Right hindlimb (tissue), 1 donor: ENCODE measurements around the gene PEX5.
"Not testable (repeated sequence)": the region's sequence is repeated elsewhere in the genome, so short reads cannot be mapped to it uniquely, and the experiment has no call there.

ENCODE experiments used
- DNase-seq: peaks from one replicate; pipeline ENCODE4 v3.0.0-alpha.2; 2018

Gene PEX5

DNA sequence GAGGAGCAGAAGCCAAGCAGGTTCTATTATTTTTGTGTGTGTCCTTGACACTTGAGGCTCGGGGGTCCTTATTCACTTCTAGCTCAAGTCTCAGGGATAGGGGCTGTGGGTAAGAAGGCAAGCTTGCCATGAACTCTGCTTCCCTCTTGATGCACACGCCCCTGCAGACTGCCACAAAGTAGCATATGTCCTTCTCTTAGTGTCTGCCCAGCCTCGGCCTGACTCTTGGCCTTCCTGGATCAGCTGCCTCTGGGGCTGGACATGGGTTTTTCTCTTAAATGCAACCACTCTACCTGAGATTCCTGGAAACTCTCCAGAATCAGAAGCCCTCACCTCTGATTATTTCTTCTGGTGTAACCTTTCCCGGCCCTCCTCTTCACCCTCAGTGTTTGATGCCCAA, 28.2 kb upstream of the PEX5 start:
- DNase-seq, result no peak

DNA sequence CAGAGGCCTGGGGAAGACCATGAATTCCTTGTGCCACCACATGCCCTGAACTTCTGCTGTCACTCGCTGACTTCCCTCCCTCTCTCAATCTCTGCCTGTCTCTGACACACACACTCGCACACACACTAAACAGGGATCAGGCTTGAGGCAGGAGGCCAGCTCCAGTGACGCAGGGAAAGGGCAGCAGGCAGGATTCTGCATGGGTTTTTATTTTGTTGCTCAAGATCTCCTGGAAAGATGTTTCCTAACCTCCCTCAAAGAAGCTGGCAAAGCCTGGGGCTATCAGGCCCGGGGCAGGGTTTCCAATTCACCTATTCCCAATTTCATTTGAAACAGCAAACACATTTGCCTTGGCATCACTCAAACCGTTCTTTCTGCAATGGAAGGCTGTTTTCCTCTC, 27.7 kb upstream of the PEX5 start:
- DNase-seq, result no peak

DNA sequence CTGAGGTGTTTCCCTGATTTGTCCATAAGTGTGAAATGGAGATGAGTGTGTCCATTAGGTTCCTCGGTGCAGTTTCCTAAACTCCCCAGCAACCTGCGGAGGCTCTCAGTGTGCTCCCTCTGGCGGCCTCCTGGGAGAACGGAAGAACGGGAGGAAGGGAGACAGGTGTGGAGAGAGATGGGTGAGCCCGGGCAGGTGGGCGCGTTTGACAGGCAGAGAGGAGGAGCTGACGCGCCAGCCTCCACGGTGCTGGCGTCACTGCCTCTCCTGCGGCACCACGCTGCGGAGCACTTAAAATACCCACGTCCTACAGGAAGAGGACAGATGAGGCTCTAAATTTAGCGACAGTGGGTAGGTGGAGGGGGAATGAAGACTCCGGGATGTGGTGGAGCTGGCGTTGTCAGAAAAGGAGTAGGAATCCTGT, 26.8 kb upstream of the PEX5 start:
- DNase-seq, result no peak

DNA sequence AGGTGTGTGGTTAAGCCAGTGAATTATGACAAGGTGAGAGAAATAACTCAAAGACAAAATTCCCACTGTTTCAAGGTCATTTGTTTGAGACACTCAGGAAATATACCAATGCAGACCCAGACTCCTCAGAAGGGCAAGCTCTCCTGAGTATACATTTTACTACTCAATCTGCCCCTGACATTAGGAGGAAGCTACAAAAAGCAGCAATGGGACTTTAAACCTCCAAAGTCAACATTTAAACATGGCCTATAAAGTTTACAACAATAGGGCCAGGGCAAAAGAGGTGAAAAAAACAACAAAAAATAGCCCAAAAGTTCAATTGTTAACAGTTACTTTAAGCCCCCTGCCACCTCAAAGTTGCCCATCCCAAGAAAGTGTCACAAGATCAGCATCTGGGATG, 19.5 kb upstream of the PEX5 start:
- DNase-seq, result no peak

DNA sequence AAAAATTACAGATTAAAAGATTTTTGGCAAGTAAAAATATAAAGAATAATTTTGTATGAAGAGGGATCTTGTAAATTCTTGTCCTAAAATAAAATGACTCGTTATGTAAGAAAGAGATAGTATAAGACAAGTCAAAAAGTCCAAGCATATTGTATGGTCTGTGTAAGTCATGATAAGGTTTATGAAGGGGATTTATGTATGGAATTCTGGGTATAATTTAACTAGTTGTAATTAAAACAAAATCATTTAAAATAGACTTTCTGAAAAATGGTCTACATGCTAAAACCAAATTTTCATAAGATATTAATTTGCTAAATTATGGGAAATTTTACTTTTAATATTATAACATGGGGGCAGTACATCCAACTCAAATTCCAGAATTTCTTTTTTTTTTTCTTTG, 17.6 kb upstream of the PEX5 start:
- no peak for DNase-seq

DNA sequence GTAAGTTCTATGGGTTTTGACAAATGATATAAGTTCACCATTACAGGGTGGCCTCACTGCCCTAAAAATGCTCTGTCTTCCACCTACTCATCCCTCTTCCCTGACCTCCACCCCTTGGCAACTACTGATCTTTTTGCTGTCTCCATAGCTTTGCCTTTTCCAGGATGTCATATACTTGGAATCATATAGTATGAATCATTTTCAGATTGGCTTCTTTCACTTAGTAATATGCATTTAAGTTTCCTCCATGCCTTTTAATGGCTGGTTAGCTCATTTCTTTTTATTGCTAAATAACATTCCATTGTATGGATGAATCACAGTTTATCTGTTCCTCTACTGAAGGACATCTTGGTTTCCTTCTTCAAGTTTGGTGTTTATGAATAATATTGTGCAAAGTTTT, 14.0 kb upstream of the PEX5 start:
- no peak for DNase-seq

DNA sequence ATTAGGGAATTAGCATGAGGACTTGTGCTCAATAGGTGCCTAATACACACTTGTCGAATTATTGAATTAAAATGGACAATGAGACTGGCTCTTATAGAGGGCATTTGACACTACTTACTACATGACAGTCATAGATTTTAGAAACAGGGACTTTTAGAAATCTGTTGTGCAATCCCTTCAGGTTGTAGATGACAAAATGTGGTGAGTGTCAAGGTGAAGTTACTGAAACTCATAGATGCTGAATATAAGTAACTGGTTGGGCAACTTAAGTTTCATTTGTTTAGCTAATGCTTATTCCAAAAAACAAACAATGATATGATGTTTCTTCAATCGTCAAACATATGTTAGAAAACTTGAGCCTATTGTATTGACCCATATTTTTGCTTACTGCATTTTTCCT, 12.9 kb upstream of the PEX5 start:
- DNase-seq, result no peak

DNA sequence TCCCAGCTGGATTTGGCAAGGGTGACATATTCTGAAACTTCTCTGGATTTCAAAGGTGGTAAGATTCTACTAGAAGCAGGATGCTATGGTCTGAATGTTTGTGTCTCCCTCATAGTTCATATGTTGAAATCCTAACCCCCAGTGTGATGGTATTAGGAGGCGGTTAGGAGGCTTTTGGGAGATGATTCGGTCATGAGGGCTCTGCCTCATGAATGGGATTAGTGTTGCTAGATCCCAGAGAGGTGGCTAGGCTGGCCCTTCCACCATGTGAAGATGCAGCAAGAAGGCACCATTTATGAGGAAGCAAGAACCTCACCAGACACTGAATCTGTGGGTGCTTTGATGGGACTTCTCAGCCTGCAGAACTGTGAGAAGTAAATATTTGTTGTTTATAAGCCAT, 11.0 kb upstream of the PEX5 start:
- no peak for DNase-seq

DNA sequence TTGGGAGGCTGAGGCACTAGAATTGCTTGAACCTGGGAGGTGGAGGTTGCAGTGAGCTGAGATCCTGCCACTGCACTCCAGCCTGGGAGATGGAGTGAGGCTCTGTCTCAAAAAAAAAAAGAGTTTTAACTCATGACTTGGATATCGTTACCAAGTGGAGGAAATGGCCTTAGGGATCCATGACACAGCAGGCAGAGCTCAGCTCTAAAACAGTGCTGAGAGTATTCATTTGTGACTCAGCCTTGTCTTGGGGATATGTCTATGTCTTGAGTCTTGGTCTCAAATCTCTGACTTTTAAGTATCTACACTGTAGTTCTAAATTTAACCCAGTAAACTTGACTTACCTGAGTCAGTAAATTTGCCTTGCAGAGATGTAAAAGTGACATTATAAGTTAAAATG, 8.8 kb upstream of the PEX5 start:
- DNase-seq, result no peak

DNA sequence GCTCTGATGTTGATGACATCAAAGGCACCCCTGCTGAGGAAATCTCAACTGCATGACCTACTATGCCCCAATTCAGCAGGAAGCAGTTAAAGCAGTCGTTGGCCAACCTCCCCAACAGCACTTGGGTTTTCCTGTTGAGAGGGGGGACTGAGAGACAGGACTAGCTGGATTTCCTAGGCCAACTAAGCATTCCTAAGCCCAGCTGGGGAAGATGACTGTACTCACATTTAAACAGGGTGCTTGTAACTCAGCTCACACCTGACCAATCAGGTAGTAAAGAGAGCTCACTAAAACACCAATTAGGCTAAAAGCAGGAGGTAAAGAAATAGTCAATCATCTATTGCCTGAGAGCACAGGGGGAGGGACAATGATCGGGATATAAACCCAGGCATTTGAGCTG, 3.4 kb upstream of the PEX5 start:
- DNase-seq, result not testable (repeated sequence)

DNA sequence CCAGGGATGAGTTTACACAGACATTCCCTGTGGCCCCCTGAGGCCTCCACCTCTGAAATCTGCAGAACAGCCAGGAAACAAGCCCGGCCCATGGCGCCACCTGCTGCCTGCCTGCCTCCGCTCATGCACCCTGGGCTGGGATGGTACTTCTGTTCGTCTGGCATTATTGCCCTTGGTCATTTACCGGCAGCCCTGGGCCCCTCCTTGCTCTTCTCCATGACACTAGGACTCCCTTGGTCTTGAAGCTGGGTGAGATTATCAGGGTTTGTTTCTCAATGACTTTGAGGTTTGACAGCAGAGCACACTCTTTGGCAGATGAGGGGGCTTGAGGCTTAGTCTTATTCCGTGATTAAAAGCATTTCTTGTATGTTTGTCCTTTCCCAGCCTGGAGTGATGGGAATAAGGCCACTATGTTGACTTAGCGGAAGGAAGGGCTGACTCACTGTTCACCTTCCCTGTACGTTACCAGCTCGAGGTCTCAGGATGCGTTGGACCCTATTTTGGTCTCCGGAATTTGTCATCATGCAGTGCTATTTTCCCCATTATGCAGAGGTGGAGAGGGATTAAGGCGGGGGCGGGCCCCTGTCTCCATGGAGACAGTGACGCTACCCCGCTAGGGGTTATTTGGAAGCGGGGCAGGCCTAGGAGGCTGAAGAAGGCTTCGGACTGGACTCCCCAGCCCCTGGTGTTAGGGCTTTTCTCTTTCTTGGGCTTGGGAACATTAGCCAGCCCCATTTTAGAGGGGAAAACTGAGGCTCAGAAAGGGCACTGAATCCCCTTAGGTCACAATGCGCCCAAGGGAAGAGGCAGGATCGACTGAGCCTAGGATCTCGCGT, 706 bp upstream of the PEX5 start:
- DNase-seq, result peak; percentile 72

DNA sequence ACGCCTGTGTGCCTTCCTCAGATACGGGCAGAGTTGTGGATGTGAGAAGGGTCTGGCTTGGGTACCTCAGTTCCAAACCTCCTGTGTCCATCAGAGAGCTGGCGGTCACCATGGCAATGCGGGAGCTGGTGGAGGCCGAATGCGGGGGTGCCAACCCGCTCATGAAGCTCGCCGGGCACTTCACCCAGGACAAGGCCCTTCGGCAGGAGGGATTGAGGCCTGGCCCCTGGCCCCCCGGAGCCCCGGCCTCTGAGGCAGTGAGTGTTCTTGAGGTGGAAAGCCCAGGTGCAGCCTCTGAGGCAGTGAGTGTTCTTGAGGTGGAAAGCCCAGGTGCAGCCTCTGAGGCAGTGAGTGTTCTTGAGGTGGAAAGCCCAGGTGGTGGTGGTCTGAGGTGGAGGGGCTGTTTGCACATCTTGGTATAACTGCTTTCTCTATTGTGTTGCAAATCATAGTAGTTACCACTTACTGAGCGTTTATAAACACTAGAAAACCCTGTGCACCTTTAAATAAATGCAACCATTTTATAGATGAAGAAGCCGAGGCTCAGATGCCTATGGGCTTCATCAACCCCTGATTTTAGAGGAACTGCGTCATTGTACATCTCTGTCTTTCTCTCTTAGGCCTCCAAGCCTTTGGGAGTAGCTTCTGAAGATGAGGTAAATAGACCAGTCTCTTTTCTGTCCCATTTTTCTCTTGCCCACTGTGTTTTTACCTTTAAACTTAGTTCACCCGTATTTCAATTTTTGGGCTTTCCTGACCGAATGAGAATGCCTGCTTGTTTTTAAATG, 976 bp downstream of the PEX5 start:
- peak; percentile 49 for DNase-seq

DNA sequence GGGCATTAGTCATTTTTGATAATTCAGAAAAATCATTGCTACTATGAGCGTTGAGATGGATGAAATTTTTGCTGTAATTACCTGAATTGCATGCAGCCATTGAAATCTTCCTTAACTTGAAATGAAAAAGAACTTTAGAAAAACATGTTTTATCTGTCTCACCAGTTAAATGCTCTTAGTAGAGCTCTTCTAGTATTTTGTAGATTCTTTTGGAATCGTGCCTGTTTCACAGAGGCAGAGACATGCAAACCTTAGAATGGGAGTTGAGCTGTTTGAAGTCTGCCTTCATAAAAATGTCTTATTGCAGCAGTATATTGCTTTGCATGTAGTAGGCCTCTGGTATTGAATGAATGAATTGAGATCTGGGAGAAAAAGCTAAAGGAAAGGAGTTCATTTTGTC, 4.2 kb downstream of the PEX5 start:
- no peak for DNase-seq

DNA sequence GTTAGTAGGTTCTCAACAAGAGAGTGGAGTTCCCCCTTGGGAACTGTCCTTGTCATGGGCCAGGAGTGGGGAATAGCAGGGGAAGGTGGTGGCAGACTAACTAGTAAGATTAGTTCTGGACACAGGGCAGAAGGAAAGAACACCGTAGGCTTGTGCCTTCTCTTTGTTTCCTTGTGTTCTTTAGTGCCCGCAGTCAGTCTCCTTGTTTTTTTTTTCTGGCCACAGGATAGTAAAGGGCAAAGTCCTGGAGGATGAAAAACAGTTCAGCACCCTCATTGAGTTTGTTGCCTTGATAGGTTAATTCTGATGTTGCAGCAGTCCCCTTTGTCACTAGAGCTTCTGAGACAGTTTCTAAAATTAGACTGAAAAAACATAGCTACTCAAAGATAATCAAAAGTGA, 8.4 kb downstream of the PEX5 start:
- DNase-seq, result no peak

DNA sequence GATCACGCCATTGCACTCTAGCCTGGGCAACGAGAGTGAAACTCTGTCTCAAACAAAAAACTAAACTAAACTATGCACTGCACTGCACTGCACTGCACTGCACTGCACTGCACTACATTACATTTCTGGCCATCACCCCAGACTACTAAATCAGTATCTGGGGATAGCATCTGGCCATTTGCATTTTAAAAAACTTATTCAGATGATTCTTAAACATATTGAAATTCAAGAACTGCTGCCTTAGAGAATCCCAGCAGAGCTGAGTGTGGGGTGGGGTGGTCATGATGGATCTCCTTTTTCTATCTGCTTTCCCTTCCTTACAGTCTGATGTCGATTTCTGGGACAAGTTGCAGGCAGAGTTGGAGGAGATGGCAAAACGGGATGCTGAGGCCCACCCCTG, 13.6 kb downstream of the PEX5 start:
- DNase-seq, result no peak

DNA sequence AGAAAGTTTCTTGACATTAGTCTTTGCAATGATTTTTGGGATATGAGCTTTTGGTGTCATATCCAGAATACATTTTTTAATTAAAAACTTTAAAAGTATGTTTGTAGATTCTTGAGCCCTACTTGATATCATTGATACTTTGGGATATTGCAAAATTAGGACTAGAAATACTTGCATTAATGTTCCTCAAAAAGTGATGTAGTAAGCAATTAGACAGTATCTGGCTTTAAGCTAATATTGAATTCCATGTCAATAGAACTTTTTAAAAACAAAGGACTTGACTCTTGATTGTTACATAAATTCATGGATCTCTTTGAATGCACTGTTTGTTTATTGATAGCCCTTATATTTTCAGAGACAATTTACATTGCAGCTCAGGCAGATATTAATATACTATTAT, 15.6 kb downstream of the PEX5 start:
- DNase-seq, result no peak

DNA sequence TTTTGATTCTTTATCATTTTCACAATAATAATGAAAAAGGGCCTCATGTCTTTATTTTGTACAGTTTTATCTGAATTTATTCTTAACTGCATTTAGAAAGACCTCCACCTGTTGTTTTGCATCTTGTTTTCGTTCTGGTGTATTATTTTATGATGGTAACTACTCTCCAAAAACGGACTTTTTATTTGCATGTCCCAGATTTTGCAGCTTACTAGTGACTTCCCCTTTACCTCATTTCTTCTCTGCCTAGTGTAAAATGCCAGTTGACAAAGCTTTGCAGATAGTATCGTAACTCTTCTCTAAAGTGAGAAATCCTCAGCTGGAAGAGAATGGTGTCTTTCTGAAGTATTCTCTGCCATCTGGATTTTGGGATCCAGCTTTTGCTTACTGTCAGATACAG, 17.2 kb downstream of the PEX5 start:
- DNase-seq, result no peak

DNA sequence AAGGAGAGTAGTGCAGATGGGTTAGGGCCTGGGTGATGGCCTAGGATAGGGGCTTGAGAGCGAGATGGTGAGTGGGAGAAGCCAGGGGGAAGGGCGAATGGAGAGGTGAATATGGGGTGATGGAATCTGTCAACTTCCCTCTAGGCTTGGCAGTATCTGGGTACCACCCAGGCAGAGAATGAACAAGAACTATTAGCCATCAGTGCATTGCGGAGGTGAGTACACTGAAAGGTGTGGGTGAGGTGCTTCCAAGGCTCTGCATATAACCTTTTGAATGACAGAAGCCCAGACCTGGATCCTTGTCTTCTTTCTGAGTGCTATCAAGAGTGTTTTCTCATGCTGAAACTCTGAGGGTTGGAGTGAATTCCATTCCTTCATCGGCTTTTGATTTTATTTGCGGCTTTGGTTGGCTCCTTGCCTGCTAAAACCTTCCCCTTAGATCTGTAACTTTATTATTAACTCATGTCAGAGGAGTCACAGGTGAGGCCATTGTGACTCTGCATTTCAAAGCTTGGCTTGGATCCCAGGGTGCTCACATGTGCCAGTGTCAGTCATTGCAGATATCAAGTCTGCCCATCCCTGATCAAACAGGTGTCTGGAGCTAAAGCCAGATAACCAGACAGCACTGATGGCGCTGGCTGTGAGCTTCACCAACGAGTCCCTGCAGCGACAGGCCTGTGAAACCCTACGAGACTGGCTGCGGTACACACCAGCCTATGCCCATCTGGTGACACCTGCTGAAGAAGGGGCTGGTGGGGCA, 18.6 kb downstream of the PEX5 start:
- DNase-seq, result no peak

DNA sequence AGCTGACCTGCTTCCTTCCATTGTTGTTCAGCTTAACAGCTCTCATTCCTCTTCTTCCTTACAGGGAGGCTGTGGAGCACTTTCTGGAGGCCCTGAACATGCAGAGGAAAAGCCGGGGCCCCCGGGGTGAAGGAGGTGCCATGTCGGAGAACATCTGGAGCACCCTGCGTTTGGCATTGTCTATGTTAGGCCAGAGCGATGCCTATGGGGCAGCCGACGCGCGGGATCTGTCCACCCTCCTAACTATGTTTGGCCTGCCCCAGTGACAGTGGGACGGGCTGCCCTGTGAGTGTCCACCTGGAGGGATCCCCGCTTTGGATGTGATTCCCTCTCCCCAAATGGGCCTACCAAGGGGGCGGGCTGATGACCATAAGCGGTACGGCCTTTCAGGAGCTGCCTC, 20.5 kb downstream of the PEX5 start:
- DNase-seq, result no peak

DNA sequence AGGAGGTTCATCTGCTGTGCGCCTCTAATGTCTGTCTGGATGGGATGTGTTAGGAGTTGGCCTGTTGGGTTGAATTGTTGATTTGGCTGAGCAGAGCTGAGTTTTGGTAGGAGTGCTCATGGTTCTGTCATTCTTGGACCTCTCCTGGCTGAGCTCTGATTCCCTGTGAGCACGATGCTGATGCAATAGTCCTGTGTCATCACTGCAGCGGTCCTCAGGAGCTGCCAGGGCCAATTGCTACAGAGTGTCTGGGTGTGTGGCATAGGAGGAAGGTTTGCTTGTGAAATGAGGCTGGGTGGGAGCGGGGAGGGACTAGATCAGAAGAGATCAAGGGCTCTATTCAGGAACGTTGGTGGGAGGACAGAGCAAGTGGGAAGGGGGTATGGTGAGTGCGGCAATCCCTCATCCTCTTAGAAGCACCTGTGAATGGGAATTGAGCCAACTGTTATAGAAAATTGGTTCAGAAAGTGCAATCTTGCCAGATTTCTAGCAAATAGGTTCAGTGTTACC, 21.2 kb downstream of the PEX5 start:
- no peak for DNase-seq

DNA sequence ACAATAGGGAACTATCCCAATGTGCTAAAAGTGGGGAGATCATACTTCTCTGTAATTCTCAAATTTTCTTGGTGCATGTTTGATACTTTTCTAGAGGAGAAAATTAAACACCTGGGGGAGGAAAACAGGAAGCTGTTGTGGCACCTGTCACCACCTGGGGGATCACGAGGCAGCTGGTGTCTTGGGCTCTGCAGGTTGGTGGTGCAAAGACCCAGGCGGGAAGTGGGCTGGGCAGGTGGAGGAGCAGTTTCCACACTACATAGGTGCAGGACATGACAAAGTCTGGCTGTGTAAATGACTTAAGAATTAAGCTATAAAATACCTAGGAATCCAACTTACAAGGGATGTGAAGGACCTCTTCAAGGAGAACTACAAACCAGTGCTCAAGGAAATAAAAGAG, 23.2 kb downstream of the PEX5 start:
- no peak for DNase-seq

DNA sequence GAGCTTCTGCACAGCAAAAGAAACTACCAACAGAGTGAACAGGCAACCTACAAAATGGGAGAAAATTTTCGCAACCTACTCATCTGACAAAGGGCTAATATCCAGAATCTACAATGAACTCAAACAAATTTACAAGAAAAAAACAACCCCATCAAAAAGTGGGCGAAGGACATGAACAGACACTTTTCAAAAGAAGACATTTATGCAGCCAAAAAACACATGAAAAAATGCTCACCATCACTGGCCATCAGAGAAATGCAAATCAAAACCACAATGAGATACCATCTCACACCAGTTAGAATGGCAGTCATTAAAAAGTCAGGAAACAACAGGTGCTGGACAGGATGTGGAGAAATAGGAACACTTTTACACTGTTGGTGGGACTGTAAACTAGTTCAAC, 24.3 kb downstream of the PEX5 start:
- DNase-seq, result not testable (repeated sequence)

DNA sequence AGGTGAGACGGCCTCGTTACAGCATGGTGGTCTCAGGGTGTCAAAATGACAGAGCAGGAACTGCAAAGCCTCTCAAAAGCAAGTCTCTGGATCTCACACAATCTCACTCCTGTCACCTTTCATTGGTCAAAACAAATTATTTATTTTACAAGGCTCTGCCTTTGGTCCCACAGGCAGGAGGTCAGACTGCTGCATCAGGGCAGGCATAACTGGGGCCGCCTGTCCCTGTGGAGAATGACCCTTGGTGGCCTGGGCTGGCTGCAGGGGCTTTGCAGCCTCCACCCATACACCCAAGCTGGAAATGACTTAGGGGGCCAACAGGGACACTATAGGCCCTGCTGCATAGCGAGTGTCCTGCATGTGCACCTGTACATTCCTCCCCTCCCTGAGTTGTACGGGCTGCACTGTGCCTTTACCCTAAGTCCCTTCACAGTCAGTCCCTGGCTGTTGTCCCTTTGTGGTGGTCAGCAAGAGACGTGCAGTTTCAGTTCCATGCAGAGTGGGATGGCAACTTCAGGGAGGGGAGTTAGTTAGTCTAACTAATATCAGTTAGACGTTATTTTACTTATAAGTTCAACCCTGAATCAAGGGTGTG, 28.1 kb downstream of the PEX5 start:
- no peak for DNase-seq
